ENCODE data around the gene MYBPC1. TPM values are rescaled to one million over a fixed set of nuclear protein-coding genes. Genes with fewer than 3 reads are reported as not detected.

MYBPC1 gene
- total and polyA plus RNA-seq, 9 of the 15 experiments (the other 6 are each of a cell fraction or from before 2014, with no cell fraction given), result not detected

- peak; percentile 56 for TF ChIP-seq EP400 (IDR thresholded peaks at IDR 0.05)
- no peak for TF ChIP-seq ILF3 (IDR thresholded peaks at IDR 0.05; ENCODE audit: borderline replicate concordance)
- peak; percentile 17 for TF ChIP-seq CTBP1 (IDR thresholded peaks at IDR 0.05; ENCODE audit: borderline replicate concordance)
- TF ChIP-seq, protein P1, sequence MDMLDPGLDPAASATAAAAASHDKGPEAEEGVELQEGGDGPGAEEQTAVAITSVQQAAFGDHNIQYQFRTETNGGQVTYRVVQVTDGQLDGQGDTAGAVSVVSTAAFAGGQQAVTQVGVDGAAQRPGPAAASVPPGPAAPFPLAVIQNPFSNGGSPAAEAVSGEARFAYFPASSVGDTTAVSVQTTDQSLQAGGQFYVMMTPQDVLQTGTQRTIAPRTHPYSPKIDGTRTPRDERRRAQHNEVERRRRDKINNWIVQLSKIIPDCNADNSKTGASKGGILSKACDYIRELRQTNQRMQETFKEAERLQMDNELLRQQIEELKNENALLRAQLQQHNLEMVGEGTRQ (CRISPR knock-in tag; IDR thresholded peaks at IDR 0.05), result no peak
- peak; percentile 73 for TF ChIP-seq CREB1 (IDR thresholded peaks at IDR 0.05)
- no peak; the same call in none of the 2 replicates for TF ChIP-seq CREB1 (CRISPR knock-in tag; IDR thresholded peaks at IDR 0.05)
- no peak for TF ChIP-seq RFX7 (CRISPR knock-in tag; IDR thresholded peaks at IDR 0.05)
- TF ChIP-seq ZNF197 (CRISPR knock-in tag; IDR thresholded peaks at IDR 0.05; ENCODE audit: low read depth), result no peak
- TF ChIP-seq HDAC1 (IDR thresholded peaks at IDR 0.05), result peak in 1 of 2 experiments; percentile 87; a peak in 2 of 4 replicates
- TF ChIP-seq, protein P2, sequence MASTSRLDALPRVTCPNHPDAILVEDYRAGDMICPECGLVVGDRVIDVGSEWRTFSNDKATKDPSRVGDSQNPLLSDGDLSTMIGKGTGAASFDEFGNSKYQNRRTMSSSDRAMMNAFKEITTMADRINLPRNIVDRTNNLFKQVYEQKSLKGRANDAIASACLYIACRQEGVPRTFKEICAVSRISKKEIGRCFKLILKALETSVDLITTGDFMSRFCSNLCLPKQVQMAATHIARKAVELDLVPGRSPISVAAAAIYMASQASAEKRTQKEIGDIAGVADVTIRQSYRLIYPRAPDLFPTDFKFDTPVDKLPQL (IDR thresholded peaks at IDR 0.05; ENCODE audit: extremely low read depth, insufficient read length), result no peak
- TF ChIP-seq AFF4 (CRISPR knock-in tag; IDR thresholded peaks at IDR 0.05), result no peak; the same call in 1 of the 2 replicates
- TF ChIP-seq SAP30 (IDR thresholded peaks at IDR 0.05; ENCODE audit: borderline replicate concordance, insufficient read depth, low read depth, low read length, poor library complexity, severe bottlenecking), result no peak
- no peak for TF ChIP-seq SNAPC5 (CRISPR knock-in tag; IDR thresholded peaks at IDR 0.05)
- no peak for TF ChIP-seq CBX5 (IDR thresholded peaks at IDR 0.05; ENCODE audit: borderline replicate concordance, low read depth)
- peak; percentile 10 for TF ChIP-seq HNRNPLL (IDR thresholded peaks at IDR 0.05; ENCODE audit: low read depth, low read length, poor library complexity, severe bottlenecking)
- peak; percentile 56; the same call in 1 of the 2 replicates for TF ChIP-seq MTF1 (CRISPR knock-in tag; IDR thresholded peaks at IDR 0.05; ENCODE audit: borderline replicate concordance)
- no peak for TF ChIP-seq CREBBP (IDR thresholded peaks at IDR 0.05; ENCODE audit: low read depth, low read length)
- TF ChIP-seq CBFA2T2 (conservative IDR thresholded peaks at IDR 0.05), result peak; percentile 92
- peak; percentile 54 for TF ChIP-seq HDAC3 (IDR thresholded peaks at IDR 0.05; ENCODE audit: borderline replicate concordance, partially characterized antibody)
- no peak for TF ChIP-seq ZC3H4 (CRISPR knock-in tag; IDR thresholded peaks at IDR 0.05; ENCODE audit: borderline replicate concordance)
Measured at GRCh38 chr12:101696251-101697196, 101.8 kb downstream of the MYBPC1 start (continued).

All from K562 (cell line).